HG02763 (cell line): ENCODE measurements around the gene PAPLN.
"Not testable (repeated sequence)": the region's sequence is repeated elsewhere in the genome, so short reads cannot be mapped to it uniquely, and the experiment has no call there.

Source experiments
- ATAC-seq: cut with Tn5 transposase; IDR thresholded peaks from one replicate; pipeline ENCODE4 v1.9.1; 2021; ENCODE audit warnings: mild to moderate bottlenecking, moderate library complexity; ENCODE audit not compliant: unreplicated experiment

The PAPLN gene

GRCh38 chr14:73283608-73284379, 46.5 kb downstream of the PAPLN start:
- ATAC-seq, result no peak

GRCh38 chr14:73285979-73286378, 48.7 kb downstream of the PAPLN start:
- ATAC-seq, result no peak

- ATAC-seq, result no peak
Measured at GRCh38 chr14:73286598-73286997, 49.3 kb downstream of the PAPLN start.

GRCh38 chr14:73287071-73287470, 49.8 kb downstream of the PAPLN start:
- no peak for ATAC-seq

GRCh38 chr14:73289308-73289707, 52.0 kb downstream of the PAPLN start:
- no peak for ATAC-seq

- no peak for ATAC-seq
Measured at GRCh38 chr14:73289729-73290128, 52.4 kb downstream of the PAPLN start.

GRCh38 chr14:73290279-73290678, 53.0 kb downstream of the PAPLN start:
- peak; percentile 77 for ATAC-seq

- no peak for ATAC-seq
Measured at GRCh38 chr14:73293782-73294781, 56.8 kb downstream of the PAPLN start.

- ATAC-seq, result no peak
Measured at GRCh38 chr14:73295198-73295796, 58.0 kb downstream of the PAPLN start.

- ATAC-seq, result no peak
Measured at GRCh38 chr14:73305499-73305898, 68.2 kb downstream of the PAPLN start.

- no peak for ATAC-seq
Measured at GRCh38 chr14:73307261-73307660, 70.0 kb downstream of the PAPLN start.

GRCh38 chr14:73309207-73309606, 71.9 kb downstream of the PAPLN start:
- not testable (repeated sequence) for ATAC-seq

- no peak for ATAC-seq
Measured at GRCh38 chr14:73311708-73312030, 74.4 kb downstream of the PAPLN start.

GRCh38 chr14:73312687-73313086, 75.4 kb downstream of the PAPLN start:
- ATAC-seq, result no peak

GRCh38 chr14:73313151-73313550, 75.8 kb downstream of the PAPLN start:
- no peak for ATAC-seq

GRCh38 chr14:73323896-73324399, 86.6 kb downstream of the PAPLN start:
- no peak for ATAC-seq
